HG03558 (cell line): ENCODE results near the gene OR2F1.
"Not testable (repeated sequence)": the region's sequence is repeated elsewhere in the genome, so short reads cannot be mapped to it uniquely, and the experiment has no call there.

Experiments used
- ATAC-seq: cut with Tn5 transposase; IDR thresholded peaks from one replicate; pipeline ENCODE4 v1.9.1; 2021; ENCODE audit warnings: moderate number of reproducible peaks; ENCODE audit not compliant: unreplicated experiment; ENCODE audit errors: extremely low read depth

Gene OR2F1

GRCh38 chr7:144006029-144006691, 51.5 kb downstream of the OR2F1 start:
- no peak for ATAC-seq

GRCh38 chr7:144006692-144007042, 52.0 kb downstream of the OR2F1 start:
- ATAC-seq = no peak

- ATAC-seq = no peak
Observed at GRCh38 chr7:144009361-144009760, 54.7 kb downstream of the OR2F1 start.

- not testable (repeated sequence) for ATAC-seq
Observed at GRCh38 chr7:144010061-144010460, 55.4 kb downstream of the OR2F1 start.

- ATAC-seq = not testable (repeated sequence)
Observed at GRCh38 chr7:144010821-144011220, 56.2 kb downstream of the OR2F1 start.

- no peak for ATAC-seq
Observed at GRCh38 chr7:144011458-144012230, 57.0 kb downstream of the OR2F1 start.
